SHP77 (cell line): ENCODE data around the gene KRIT1.

Experiments used
- DNase-seq, 2 experiments: peaks; one replicate each; lab custom pipeline; 2025; lab: John Stamatoyannopoulos, UW

KRIT1 gene

GRCh38 chr7:92150450-92151017 is 95.2 kb downstream of the KRIT1 start:
- DNase-seq, result no peak

GRCh38 chr7:92149736-92150239 is 95.9 kb downstream of the KRIT1 start:
- no peak for DNase-seq
